Measurements from ENCODE around the gene NOD1.
"Not testable (repeated sequence)": the region's sequence is repeated elsewhere in the genome, so short reads cannot be mapped to it uniquely, and the experiment has no call there.

Gene NOD1

GRCh38 chr7:30504301-30505173 is 26.0 kb upstream of the NOD1 start, which contains the start of gene GGCT:
TSS of gene GGCT (minus strand) at chr7:30504829. CDS start at chr7:30504709, 120 bp downstream.
- peak; percentile 94 for DNase-seq (ENCODE audit: low read depth in 2 of 2, low spot score in 1 of 2)

- DNase-seq (ENCODE audit: low read depth in 2 of 2, low spot score in 1 of 2) = no peak
These were observed 25.0 kb upstream of the NOD1 start for GRCh38 chr7:30503274-30504212.

DNA sequence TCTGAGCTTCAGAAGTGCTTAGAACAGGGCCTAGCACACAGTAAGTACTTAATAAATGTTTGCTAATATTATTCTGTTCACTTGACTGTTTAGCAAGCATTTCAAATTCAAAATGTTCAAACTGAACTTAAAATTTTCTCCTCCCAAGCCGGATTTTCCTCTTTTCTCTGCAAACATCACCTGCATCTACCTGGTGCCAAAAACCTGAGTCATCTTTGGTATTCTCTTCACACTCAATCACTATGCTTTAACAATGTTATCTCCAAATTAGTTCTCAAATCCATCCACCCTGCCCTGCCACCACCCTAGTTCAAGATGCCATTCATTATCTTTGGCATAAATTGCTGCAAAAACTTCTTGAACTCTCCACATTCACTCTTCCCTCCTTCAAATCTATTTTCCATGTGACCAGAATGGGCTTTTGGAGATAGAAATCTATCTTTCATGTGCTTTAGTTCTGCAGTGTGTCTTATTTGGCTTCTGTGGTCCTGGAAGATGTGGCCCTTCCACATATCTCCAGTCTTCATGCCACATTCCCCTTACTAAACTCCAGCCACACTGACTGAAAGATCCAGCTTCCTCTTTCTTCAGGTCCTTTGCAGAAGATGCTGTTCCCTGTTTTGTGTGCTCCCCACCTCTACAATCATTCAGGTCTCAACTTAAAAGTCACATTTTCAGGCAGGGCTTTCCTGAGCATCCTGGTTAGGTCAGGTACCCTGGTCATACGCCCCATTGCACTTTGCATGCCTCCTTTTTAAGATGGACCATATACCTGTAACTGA is 24.1 kb upstream of the NOD1 start:
- no peak for DNase-seq (ENCODE audit: low read depth in 2 of 2, low spot score in 1 of 2)

GRCh38 chr7:30501264-30501663 is 22.7 kb upstream of the NOD1 start:
- DNase-seq (ENCODE audit: low read depth in 2 of 2, low spot score in 1 of 2) = no peak

GRCh38 chr7:30493228-30493627 is 14.6 kb upstream of the NOD1 start:
- DNase-seq (ENCODE audit: low read depth in 2 of 2, low spot score in 1 of 2) = no peak

DNA sequence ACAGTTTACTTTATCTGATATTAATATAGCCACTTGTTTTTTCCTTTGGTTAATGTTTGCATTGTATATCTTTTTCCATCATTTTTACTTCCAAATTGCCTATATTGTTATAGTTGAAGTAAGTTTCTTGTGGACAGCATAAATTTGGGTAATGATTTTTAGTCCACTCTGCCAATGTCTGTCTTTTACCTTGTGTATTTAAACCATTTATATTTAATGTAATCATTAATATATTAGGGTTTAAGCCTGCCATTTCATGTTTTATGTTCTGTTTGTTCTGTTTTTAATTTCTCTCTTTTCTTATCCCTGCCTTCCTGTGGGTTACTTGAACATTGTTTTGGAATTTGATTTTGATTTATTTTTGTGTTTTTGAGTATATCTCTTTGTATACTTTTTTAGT is 12.8 kb upstream of the NOD1 start:
- DNase-seq (ENCODE audit: low read depth in 2 of 2, low spot score in 1 of 2) = no peak

- no peak for DNase-seq (ENCODE audit: low read depth in 2 of 2, low spot score in 1 of 2)
These were observed 8.8 kb upstream of the NOD1 start for GRCh38 chr7:30487371-30487770.

DNA sequence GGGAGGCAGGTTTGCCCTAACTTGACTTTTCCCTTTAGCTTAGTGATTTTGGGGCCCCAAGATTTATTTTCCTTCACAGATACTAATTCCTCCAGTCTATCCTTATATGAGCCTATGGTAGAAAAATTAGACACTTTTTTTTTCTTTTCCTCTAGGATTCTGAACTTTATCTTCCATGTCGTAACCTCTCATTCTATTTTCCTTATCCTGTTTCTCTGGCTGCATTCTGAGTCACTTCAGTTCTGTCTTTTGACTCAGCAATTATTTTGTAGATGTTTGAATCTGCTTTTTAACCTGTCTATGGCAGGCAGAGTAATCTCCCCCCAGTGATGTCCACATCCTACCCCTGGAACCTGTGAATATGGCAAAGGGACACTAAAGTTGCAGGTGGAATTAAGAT is 7.1 kb upstream of the NOD1 start:
- no peak for DNase-seq (ENCODE audit: low read depth in 2 of 2, low spot score in 1 of 2)

DNA sequence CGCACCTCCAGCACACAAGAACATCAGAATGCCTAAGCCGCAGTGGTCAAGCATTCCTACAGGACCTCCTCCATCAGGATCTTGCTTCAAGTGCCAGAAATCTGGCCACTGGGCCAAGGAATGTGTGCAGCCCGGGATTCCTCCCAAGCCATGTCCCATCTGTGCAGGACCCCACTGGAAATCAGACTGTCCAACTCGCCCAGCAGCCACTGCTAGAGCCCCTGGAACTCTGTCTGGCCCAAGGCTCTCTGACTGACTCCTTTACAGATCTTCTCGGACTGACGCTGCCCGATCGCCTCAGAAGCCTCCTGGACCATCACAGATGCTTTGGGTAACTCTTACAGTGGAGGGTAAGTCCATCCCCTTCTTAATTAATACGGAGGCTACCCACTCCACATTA is 2.8 kb upstream of the NOD1 start:
- DNase-seq (ENCODE audit: low read depth in 2 of 2, low spot score in 1 of 2) = not testable (repeated sequence)

DNA sequence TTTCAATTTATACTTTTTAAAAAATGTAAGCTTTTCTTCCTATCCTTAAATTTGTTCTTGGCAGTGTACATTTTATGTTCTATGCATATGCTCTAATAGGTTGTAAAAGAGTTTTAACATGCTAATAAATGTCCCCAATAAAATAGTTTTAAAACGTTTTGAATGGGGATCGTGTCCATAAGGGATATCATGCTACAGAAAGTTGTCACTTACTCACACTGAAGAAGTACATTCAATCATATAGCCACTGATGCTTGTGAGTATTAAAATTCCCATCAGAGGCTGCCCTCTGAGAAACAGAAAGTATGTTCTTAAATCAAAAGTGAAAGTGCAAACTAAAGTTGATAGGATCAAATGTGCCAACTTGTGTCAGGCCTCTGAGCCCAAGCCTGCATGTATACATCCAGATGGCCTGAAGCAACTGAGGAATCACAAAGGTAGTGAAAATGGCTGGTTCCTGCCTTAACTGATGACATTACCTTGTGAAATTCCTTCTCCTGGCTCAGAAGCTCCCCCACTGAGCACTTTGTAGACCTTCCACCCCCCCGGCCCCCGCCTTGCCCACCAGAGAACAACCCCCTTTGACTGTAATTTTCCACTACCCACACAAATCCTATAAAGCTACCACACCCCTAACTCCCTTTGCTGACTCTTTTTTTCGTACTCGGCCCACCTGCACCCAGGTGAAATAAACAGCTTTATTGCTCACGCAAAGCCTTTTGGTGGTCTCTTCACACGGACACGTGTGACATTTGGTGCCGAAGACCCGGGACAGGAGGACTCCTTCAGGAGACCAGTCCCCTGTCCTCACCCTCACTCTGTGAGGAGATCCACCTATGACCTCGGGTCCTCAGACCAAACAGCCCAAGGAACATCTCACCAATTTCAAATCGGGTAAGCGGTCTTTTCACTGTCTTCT is 877 bp upstream of the NOD1 start:
- DNase-seq (ENCODE audit: low read depth in 2 of 2, low spot score in 1 of 2) = peak in 1 of 2 donors; percentile 10

- DNase-seq (ENCODE audit: low read depth in 2 of 2, low spot score in 1 of 2) = no peak
These were observed 2.0 kb downstream of the NOD1 start for GRCh38 chr7:30476459-30477145.

DNA sequence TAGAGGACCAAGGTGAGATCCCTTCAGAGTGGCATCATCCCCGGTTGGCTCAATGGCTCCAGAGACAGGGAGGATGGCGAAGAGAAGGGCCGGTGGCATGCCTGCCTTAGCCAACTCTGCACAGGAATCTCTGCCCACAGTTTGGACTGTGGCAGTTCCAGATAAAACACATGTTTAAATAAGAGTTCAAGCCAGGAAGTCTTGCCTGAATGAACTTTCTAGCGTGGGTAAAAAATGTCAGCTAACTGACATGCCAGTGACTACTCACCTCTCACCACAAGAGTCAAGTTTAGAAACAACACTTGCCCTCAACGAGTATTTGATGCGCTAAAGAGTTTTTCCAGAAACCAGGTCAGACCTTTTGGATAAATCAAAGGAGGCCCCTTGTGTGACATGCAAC is 3.0 kb downstream of the NOD1 start:
- no peak for DNase-seq (ENCODE audit: low read depth in 2 of 2, low spot score in 1 of 2)

DNA sequence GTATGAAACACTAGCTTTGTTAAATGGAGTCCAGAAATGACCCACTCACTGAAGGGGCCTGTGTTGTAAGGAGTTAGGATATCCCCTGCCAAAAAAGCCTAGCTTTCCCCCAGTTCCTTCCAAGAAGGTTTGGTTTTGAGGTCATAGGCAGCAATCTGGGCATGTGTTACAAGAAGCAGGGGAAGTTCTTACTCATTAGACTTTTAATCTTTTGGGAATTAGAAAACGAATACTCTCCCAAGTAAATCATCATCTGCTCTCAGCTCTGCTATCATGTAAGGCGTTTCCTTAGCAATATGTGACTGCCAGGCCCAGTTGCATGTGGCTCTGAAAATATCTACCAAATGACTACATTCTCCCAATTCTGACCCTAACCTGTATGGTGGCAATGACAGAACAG is 3.7 kb downstream of the NOD1 start:
- DNase-seq (ENCODE audit: low read depth in 2 of 2, low spot score in 1 of 2) = no peak

DNA sequence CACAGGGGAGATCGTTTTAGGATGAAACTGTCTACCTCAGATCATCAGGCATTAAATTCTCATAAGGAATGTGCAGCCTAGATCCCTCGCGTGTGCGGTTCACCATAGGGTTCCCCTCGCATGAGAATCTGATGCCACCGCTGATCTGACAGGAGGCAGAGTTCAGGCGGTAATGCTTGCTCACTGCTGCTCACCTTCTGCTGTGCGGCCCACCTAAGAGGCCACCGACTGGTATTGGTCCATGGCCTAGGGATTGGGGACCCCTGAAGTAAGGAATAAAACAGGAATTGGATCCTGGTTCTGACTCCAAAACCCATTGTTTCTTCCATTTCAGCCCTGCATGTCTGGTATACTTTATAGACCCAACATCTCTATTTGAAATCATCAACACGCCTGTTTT is 4.1 kb downstream of the NOD1 start:
- no peak for DNase-seq (ENCODE audit: low read depth in 2 of 2, low spot score in 1 of 2)

DNA sequence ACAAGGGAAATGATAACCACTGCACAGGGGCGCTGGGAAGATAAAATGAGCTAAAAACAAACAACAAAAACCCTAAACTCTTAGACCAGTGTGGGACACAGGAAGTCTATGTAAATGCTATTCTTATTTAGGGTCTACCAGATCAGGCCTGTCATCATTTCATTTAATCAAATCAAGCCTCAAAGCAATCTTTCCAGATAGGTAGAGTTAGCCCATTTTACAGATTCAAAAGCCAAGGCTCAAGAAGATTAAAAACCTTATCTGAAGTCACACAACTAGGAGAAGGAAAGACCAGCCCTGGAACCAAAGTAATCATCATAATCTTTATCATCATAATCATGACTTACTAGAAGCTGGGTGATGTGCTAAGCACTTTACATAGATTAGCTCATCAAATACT is 4.7 kb downstream of the NOD1 start:
- DNase-seq (ENCODE audit: low read depth in 2 of 2, low spot score in 1 of 2) = no peak

DNA sequence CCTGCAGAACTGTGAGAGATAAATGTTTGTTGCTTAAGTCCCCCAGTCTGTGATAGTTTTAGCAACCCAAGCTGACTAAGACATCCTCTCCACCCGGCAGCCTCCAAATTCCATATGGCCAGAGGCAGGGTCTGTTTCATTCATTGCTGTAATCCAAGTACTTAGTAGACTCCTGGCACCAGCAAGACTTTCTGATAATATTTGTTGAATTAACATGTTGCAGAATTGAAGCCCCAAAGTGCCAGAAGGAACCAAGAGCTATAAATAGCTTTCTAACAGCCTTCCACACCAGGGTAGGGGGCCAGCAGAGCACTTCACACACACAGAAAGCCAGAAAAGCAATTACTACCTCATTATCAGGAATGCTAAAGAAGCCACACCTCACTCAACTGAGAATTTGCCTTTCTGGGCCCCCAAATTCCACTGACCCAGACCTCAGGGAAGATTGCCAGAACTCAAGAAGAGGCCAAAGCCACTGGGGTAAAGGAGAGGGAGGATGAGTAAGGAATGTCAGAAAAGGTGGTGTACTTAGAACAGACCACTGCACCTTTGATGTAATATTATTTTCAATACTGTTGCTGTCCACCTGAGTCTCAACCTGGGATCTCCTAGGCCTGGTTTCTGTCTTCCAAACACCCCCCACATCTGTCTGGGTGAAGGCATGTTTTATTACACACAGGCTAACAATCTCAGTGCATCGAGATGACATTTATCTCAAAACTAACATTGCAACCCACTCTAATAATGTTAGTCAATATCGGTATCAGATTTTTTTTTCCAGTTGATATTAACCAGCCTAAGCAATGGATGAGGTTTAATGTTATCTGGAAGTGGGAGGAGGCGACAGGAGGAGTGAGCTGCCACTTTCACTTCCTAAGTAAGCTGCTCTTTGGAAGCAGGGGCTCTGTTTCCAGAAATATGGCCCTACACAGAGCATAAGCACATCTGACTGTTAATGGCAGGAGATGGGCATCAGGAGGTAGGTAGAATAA is 5.5 kb downstream of the NOD1 start:
- no peak for DNase-seq (ENCODE audit: low read depth in 2 of 2, low spot score in 1 of 2)

- no peak for DNase-seq (ENCODE audit: low read depth in 2 of 2, low spot score in 1 of 2)
These were observed 6.4 kb downstream of the NOD1 start for GRCh38 chr7:30472081-30472783.

DNA sequence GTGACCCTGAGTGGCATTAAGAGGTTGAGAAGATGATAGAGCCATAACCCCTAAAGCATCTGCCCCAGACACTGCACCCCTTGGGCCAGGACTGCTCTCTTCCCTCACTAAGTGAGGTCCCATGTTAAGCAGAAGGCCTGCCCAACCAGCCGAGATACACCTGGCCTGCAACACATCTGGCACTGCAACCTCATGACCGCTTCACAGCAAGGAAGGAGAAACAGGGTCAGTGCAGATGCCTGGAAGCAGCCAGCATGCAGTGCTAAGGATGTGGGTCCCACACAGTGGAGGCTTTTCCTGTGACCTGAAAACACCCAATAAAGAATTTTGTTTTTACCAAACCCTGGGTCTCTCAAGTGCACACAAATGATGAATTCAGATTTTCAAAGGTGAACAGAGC is 7.4 kb downstream of the NOD1 start:
- no peak for DNase-seq (ENCODE audit: low read depth in 2 of 2, low spot score in 1 of 2)
